Vagina (tissue), 2 donors: ENCODE results near the gene FAM234B. TPM values are rescaled to one million over a fixed set of nuclear protein-coding genes. Genes with fewer than 3 reads are reported as not detected.

Source experiments
- DNase-seq, 2 donors: peaks; one replicate each; pipeline ENCODE4 v3.0.0-alpha.2; 2017; ENCODE audit errors: extremely low spot score in 2 of 2
- H3K27ac ChIP-seq: fragments of 200-600 bp; sonication (generic); one replicate; pipeline ENCODE4 v1.5.1; 2019
- H3K27me3 ChIP-seq: fragments of 200-600 bp; sonication (generic); one replicate; pipeline ENCODE4 v1.5.1; 2019
- H3K36me3 ChIP-seq, 2 donors: fragments of 200-600 bp; sonication (generic); one replicate each; pipeline ENCODE4 v1.5.1; 2017 to 2019
- H3K4me1 ChIP-seq: fragments of 200-600 bp; sonication (generic); one replicate; pipeline ENCODE4 v1.5.1; 2019
- H3K4me3 ChIP-seq, 2 donors: fragments of 200-600 bp; sonication (generic); 1 replicate in 1 of 2; 2 replicates in 1 of 2; pipeline ENCODE4 v1.5.1; 2016 to 2019
- H3K9me3 ChIP-seq: fragments of 200-600 bp; sonication (generic); one replicate; pipeline ENCODE4 v1.5.1; 2019
- CTCF ChIP-seq, 3 experiments: fragments of 450-650 bp in 2 of 3; fragments of 200-600 bp in 1 of 3; sonication (generic) in 1 of 3; IDR thresholded peaks; one replicate each; pipeline ENCODE4 v1.5.1; 2017 to 2019; ENCODE audit warnings: antibody characterized with exemption in 3 of 3, mild to moderate bottlenecking in 2 of 3, moderate library complexity in 2 of 3
- POLR2A ChIP-seq, 2 donors: fragments of 450-650 bp; IDR thresholded peaks; one replicate each; pipeline ENCODE4 v1.6.1; 2017; ENCODE audit warnings: antibody characterized with exemption in 2 of 2, mild to moderate bottlenecking in 2 of 2, moderate library complexity in 2 of 2
- POLR2AphosphoS5 ChIP-seq, 2 donors: sonication (generic); formaldehyde crosslinking; IDR thresholded peaks; one replicate each; pipeline ENCODE4 v1.9.0; 2017; ENCODE audit warnings: antibody characterized with exemption in 2 of 2, mild to moderate bottlenecking in 2 of 2, low read depth in 1 of 2; ENCODE audit not compliant: insufficient read depth in 1 of 2
- intact Hi-C: fragments of 100-400 bp; cut with DNase I; formaldehyde crosslinking; loops from one replicate; pipeline ENCODE4 v1.15.1; 2023
- total RNA-seq: library from RNA; depleted of rRNA; stranded (reverse); fragments of >200 nt; gene quantifications from one replicate; pipeline ENCODE4 v1.2.3, GENCODE V29; 2016

Gene FAM234B
- total RNA-seq, 1 donor from 2014 or later, result 11.0 TPM

- intact Hi-C loops, result no loop called here
- Histone ChIP-seq H3K4me3 (no peak overlapping the region), H3K4me1 (no peaks in the 10 kb centered on the region), H3K9me3 (no peaks in the 10 kb centered on the region), H3K27me3 (no peaks in the 10 kb centered on the region), H3K27ac (no peak overlapping the region), H3K36me3 (no peaks in the 10 kb centered on the region)
- DNase-seq, result no peak
- TF ChIP-seq POLR2AphosphoS5 (IDR thresholded peaks at IDR 0.05; ENCODE audit: insufficient read depth in 1 of 2, low read depth in 1 of 2), result no peak
- no peak for TF ChIP-seq CTCF (IDR thresholded peaks at IDR 0.05)
- no peak for TF ChIP-seq POLR2A (IDR thresholded peaks at IDR 0.05)
Observed at GRCh38 chr12:13007496-13008233, 36.5 kb upstream of the FAM234B start.

GRCh38 chr12:13008741-13009380 lies 35.3 kb upstream of the FAM234B start:
- Histone ChIP-seq H3K27me3 (no peaks in the 10 kb centered on the region), H3K9me3 (no peaks in the 10 kb centered on the region), H3K27ac (no peak overlapping the region), H3K36me3 (no peaks in the 10 kb centered on the region), H3K4me3 (no peak overlapping the region), H3K4me1 (no peaks in the 10 kb centered on the region)
- no peak for TF ChIP-seq POLR2AphosphoS5 (IDR thresholded peaks at IDR 0.05; ENCODE audit: insufficient read depth in 1 of 2, low read depth in 1 of 2)
- no peak for TF ChIP-seq POLR2A (IDR thresholded peaks at IDR 0.05)
- TF ChIP-seq CTCF (IDR thresholded peaks at IDR 0.05), result no peak
- intact Hi-C loops, result no loop called here
- DNase-seq, result no peak

GRCh38 chr12:13011098-13011497 lies 33.1 kb upstream of the FAM234B start:
- TF ChIP-seq POLR2AphosphoS5 (IDR thresholded peaks at IDR 0.05; ENCODE audit: insufficient read depth in 1 of 2, low read depth in 1 of 2) (no peak), CTCF (IDR thresholded peaks at IDR 0.05) (no peak), POLR2A (IDR thresholded peaks at IDR 0.05) (no peak)
- no peak for DNase-seq
- Histone ChIP-seq H3K27me3 (no peaks in the 10 kb centered on the region), H3K4me1 (no peaks in the 10 kb centered on the region), H3K4me3 (no peak overlapping the region), H3K36me3 (no peaks in the 10 kb centered on the region), H3K9me3 (no peaks in the 10 kb centered on the region), H3K27ac (no peak overlapping the region)
- intact Hi-C loops, result no loop called here

- Histone ChIP-seq H3K9me3 (no peaks in the 10 kb centered on the region), H3K4me1 (no peaks in the 10 kb centered on the region), H3K27ac (no peak overlapping the region), H3K4me3 (no peak overlapping the region), H3K36me3 (no peaks in the 10 kb centered on the region), H3K27me3 (no peaks in the 10 kb centered on the region)
- DNase-seq, result no peak
- TF ChIP-seq POLR2AphosphoS5 (IDR thresholded peaks at IDR 0.05; ENCODE audit: insufficient read depth in 1 of 2, low read depth in 1 of 2) (no peak), POLR2A (IDR thresholded peaks at IDR 0.05) (no peak), CTCF (IDR thresholded peaks at IDR 0.05) (no peak)
- intact Hi-C loops, result loop anchor here (10.0 kb wide), 1 partner anchor 212 kb away; no protein-coding TSS in a partner anchor
Observed at GRCh38 chr12:13022851-13023271, 21.3 kb upstream of the FAM234B start.
